Measurements from ENCODE around the gene KLHL42.

KLHL42 gene

DNA sequence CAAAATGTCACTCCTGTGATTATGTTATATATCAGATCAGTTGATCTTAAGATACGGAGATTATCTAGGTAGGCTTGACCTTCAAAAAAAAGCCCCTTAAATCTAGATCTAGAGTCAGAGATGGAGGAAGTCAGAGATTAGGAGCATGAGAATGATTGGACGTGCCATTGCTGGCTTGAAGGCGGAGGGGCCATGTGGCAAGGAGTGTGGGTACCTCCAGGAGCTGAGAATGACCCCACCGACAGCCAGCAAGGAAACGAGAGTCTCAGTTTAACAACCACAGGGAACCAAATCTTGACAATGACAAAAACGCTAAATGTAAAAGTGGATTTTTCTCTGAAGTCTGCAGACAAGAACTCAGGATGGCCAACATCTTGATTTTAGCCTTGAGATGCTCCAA is 32.5 kb downstream of the KLHL42 start:
- intact Hi-C loops (cut with DNase I): no loop called here

DNA sequence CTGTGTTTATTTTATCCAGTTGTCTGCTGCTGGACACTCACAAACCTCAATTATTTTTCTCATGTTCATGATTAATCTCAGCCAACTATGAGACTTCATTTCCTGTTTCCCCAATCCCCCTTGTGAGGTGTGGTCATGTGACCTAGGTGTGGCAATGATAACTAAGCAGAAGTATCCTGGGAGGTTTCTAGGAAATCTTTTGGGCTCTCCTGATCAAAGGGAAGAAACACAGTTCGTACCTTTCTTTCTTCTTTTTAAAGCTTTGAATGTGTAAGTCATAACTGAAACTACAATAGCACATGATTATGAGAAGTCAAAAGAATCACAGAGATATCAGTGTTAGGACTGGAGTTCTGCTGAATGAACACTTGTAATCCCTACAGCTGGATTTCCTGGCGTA is 34.4 kb downstream of the KLHL42 start:
- DNase-seq: no peak
- intact Hi-C loops (cut with DNase I): no loop called here

More for the DNA sequence above, 32.5 kb downstream of the KLHL42 start:
- no peak for DNase-seq

DNA sequence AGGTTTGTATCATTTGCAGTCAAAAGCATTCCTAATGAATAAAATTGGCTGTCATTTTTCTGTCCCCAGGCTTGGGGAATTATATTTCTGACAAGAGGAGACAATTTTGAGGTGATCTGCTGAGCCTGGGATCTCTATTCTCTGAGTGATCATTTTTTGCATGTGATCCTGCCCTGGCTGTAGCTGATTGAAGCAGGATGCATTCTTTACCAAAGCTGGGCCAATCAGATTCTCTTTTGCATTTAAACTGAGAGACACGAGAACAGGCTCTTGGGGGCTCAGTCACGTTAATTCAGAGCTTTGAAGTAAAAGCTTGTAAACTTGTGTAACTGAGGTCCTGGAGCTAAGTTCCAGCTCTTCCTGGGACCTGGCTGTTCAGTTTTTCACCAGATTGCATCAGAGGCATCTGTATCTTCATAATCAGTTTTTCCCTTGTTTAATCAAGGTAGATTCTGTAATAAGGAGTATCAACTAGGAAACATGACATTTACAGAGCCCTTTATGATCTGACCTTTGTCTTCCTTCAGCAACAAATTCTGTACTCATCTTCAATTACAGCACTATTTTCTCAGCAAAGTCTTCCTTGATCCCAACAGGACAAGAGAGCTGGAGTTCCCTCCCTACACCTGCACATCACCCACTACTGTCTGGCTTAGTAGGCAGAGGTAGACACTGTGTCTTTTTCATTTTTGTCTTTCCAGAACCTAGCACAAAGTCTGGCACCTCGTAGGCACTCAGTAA is 35.0 kb downstream of the KLHL42 start:
- DNase-seq: no peak
- intact Hi-C loops (cut with DNase I): no loop called here

DNA sequence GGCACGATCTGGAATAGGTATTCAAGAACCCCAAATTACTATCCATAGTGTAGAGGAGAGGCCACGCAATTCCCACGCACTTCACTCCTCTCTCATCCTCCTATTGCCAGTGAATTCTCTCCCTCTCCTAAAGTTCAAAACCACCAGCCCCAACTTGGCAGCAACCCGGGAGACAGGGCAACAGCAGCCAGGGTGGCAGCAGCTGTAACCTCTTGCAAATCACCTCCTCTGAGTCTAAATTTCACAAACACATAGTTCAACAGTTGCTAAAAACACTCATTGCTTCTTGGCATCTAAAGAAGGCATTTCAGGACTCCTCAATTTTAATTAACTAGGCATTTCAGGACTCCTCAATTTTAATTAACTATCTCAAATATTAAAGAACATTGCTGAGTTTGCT is 37.7 kb downstream of the KLHL42 start:
- intact Hi-C loops (cut with DNase I): no loop called here

DNA sequence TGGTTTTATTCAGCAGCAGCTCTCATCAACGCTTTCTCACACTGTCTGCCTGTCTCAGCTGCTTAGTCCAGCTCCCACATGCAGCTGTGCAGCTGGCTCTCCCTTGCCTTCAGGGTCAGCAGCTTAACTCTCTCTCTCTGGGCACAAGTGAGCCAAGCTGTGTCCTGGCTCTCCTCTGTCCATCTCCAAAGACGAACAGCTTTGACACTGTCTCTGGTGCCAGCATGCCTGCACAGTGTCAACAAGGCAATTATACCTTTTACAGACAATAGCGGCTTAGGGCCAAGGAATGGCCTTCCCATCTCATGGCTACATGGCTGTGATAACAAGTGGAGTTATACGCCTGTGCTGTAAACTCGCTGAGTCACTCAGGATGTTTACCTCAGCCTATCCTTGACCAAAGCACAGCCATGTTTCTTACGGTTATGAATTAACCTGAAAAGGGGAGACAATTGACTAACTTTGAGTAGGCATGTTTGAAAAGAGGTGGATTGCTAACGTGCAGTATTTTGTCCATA is 38.4 kb downstream of the KLHL42 start:
- intact Hi-C loops (cut with DNase I): no loop called here
- no peak for DNase-seq

More for the DNA sequence above, 37.7 kb downstream of the KLHL42 start:
- no peak for DNase-seq

DNA sequence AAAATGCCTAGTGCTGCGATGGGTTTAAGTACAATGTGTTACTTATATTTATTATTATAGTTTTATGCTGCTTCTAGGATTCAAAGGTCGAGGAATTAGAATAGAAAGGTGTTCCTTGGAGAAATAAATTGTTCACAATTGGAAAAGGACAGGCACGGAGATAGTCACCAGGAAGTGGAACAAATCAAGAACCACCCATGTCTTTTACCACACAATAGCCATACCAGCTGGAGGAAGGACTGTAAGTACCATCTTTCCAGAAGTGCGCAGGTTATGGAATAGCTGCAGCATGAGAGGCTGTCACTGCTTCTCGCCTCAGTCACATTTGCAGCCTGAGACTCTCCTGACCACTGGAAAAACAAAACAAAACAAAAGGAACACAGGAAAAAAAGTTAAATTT is 40.5 kb downstream of the KLHL42 start:
- no peak for DNase-seq
- intact Hi-C loops (cut with DNase I): no loop called here

DNA sequence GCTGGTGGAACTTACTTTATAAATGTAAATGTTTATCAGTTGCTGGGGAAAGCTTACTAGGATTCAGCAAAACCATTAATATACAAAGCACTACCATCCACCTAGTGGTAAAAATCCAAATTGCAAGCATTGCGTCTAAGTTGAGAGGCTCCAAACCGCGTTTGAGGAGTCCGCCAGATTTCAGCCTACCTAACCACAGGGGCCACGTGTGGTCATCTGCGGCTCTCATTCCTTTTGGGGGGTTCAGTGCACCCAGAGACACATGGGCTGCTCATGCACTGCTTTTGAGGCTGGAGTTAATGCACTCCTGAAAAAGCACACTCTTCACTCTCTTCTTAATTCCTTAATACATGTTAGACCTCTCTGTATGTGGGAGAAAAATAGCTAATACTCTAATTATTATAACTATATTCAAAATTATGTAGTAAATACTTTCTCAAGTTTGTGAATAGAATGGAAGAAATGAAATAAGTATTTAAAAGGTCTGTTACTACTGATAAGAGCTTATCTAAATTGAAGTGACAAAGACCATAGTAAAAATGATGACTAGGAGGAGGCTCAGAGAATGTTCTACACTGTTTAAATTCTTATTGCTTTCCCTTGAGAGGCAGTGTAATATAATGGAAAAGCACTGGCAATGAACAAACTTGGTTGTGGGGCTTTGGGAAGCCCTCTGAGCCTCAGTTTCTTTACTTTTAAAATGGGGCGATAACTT is 41.4 kb downstream of the KLHL42 start:
- intact Hi-C loops (cut with DNase I): loop anchor here (1.0 kb wide), 1 partner anchor 88 kb away; no protein-coding TSS in a partner anchor
- DNase-seq: peak in 1 of 10 donors; percentile 33

DNA sequence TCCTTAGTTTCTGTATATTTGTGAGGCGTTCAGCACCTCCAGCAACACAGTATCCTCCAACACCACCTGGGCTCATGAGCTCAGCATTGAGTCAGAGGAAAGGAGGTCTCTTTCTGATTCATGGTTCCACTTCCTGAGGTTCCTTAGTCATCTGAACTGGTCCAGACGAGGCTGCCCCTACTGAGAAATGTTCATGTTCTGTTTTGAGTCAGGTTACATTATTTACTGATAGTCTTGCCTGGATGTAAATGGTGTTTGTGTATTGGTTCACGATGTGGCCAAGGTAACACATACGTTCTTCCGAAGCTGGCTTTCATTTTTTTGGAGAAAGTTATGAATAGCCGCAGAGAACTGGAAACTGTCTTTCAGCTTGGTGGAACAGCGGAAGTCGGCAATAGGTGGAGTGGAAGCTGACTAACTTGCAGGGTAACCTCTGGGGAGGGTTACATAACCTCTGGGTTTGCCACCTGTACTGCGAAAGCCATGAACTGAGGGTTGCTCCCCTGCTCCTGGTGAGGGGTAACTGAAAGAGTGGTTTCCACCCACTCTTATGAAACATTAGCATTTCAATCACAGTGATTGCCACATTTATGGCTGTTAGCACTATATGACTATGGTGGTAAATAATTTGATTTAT is 42.2 kb downstream of the KLHL42 start:
- intact Hi-C loops (cut with DNase I): no loop called here
- no peak for DNase-seq

DNA sequence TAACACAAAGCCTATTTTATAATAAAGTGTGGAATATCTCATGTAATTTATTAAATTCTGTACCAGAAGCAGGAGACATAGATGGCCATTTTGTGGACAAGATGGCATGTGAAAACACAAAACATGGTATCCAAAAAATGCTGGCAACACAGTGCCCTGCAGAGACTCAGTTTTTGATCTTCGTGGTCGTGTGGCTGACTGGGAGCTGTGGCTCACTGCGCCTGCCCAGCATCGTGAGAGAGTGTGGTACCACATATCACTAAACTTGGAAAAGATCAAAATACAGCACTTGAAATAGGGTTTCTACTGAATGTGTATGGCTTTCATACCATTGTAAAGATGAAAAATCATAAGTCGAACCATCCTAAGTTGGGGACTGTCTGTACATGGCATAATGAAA is 43.0 kb downstream of the KLHL42 start:
- intact Hi-C loops (cut with DNase I): no loop called here
- no peak for DNase-seq

DNA sequence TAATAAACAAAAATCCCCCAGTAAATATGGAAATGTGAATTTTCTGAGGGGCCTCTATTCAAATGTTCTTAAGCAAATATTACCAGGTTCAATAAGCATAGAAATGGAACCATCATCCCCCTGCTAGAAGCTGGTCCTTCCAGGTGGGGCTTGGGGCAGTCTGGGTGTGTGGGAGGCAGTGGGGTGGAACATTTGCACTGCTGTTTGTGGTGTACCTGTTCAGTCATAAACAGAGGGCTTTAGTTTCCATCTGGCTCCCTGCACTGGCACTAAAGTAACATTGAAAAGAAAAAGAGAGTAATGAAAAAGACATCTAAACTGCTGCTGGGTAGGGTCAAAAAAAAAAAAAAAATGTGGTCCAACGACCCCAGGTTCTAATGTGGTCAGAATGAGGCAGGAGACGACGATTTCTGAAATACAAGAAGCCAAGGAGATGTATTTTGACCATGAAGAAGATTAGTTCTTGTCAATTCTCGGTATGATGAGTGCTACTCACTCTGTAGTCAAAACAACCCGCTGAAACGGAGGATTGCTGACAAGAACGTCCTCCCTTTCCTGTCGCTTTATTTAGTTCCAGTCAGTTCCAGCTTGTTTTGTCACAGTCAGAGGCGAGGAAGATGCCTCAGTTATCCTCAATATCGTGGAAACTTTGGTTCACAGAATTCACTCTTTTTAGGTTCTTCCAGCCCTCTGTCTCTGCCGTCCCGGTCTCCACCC is 44.3 kb downstream of the KLHL42 start:
- intact Hi-C loops (cut with DNase I): no loop called here
- DNase-seq: no peak

DNA sequence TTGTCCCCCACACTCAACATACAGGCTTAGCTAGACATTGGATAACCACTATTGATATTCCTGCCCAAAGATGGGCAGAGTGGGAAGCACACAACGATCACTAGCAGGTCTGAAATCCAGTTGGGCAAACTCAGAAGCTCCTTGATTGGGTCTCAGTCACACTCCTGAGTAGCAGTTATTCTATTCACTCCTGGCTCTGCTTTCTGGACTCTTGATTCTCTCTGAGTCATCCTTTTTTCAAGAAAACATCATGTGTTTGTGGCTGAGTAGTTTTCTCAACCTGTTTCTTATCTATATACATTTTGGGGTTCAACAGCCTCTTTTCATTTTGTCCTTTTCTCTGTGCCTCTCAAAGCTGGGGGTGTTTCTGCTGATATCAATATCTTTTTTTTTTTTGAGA is 46.0 kb downstream of the KLHL42 start:
- intact Hi-C loops (cut with DNase I): no loop called here
- DNase-seq: no peak

DNA sequence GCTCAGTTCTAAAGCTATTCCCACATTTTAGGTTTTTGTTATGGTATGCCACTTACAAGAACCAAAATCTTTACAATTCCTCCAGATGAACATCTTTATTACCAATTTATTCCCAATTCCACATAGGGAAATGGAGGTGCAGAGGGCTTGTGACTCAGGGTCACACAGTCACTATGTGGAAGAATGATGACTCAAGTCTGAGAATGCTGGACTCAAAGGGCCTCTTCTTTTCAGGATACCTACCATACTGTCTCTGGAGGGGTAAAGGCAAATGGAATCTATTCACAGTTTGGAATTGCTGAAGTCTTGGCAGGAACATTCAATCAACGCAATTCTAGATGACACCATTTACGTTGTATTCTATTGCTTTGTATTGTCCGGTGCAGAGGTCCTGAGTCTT is 48.2 kb downstream of the KLHL42 start:
- intact Hi-C loops (cut with DNase I): no loop called here

DNA sequence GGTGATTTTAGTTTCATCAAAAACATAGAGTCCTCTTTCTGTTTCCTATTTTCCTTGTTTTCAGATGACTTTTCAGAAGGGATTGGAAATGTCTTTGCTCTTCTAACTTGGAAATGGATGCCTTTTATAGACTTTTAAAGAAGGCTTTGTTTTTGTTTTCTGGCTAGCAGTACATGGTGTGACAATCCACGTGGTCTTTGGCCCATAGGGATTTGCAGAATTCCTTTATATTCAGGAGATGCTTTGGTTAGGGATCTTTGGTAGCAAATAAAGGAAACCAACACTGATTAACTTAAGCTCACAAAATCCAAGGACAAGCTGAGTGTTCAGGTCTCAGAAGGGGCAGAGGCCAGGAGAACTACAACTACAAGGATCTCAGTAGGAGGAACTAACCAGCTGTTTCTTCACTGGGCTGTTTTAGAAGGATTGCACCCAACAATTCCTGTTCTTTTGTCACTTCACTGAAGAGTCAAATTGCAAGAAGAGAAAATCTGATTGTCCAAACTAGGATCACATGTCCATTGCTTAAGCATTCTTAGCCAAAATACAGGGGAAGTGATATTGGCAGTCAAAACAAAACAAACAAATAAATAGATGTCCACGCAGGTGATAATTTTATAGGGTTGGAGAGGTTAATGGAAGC is 58.6 kb downstream of the KLHL42 start:
- intact Hi-C loops (cut with DNase I): no loop called here

More for the DNA sequence above, 48.2 kb downstream of the KLHL42 start:
- DNase-seq: no peak

DNA sequence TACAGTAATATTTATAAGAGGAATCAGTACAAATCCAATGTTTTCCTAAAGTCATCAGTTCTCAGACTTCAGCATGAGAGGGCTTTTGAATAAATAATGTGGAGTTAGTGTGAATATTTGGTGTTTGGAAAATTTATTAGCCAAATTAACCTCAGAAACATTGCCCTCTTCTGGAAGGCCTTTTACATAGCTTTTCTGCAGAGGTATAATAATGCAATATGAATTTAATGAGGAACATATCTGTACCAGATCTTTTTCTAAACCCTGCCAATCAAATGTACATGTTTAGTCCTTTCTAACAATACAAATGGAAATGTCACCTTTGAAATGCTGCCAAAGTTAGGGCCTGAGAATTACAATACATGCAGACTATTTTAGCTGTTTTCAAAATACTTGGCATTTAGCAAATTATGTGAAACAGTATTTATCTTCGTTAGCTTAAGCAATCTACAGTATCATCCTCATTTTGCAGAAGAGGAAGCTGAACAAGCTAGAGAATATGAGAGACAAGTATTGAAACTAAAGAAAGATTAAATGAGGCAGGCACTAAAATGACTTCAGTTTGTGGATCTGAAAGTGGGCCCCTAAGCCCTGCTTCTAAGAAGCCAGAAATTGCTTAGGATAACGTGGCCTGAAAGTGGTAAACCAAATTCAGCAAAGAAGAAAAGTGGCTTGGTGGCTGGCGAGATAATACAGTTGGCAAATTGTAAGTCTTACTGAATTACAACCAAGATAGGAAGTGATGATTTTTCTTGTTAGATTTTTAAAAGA is 60.4 kb downstream of the KLHL42 start:
- intact Hi-C loops (cut with DNase I): no loop called here
- DNase-seq: no peak

More for the DNA sequence above, 58.6 kb downstream of the KLHL42 start:
- no peak for DNase-seq

DNA sequence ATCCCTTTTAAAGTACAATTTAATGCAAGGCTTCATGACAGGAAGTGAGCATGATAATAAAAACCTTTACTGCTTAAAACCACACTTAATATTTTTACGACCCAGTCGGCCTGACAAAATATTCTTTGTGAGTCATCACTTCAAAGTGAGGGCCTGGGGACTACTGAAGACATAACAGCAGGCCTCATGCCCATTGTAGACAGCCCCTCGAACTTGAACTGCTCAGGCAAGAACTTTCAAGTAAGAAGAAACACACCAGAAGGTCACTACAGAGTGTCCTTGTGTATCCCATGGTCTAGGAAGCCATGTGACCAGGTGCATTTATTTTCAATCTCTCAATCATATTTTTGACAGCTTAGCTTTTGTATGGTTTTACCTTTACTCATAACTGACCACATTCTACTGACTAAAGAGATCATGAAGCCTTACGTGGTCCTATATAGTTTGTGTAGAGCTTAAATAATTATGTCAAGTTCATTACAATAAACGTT is 61.4 kb downstream of the KLHL42 start:
- intact Hi-C loops (cut with DNase I): no loop called here
- no peak for DNase-seq

DNA sequence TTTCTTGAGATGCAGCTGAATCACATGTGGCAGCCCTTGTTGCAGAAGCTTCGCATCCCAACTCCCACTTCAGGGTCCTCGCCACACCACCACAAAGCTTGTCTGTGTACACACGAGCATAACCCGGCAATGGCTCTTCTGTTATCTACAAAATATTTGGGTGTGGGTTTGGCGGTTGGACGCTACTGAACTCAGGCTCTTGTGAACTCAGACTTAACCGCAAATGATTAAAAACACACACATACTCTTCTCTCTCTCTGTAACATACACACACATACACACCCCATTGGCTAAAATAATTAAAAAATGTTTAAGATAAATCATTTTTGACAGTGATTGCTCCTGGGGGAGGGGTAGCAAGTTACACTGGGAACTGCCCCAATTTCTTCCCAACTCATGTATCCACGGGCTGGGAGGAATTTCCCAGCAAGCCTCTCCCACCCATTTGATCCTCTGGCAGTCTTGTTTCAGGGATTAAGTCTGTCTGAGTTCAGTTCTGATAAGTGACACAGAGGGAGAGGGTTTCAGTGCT is 63.7 kb downstream of the KLHL42 start:
- intact Hi-C loops (cut with DNase I): no loop called here
- no peak for DNase-seq

DNA sequence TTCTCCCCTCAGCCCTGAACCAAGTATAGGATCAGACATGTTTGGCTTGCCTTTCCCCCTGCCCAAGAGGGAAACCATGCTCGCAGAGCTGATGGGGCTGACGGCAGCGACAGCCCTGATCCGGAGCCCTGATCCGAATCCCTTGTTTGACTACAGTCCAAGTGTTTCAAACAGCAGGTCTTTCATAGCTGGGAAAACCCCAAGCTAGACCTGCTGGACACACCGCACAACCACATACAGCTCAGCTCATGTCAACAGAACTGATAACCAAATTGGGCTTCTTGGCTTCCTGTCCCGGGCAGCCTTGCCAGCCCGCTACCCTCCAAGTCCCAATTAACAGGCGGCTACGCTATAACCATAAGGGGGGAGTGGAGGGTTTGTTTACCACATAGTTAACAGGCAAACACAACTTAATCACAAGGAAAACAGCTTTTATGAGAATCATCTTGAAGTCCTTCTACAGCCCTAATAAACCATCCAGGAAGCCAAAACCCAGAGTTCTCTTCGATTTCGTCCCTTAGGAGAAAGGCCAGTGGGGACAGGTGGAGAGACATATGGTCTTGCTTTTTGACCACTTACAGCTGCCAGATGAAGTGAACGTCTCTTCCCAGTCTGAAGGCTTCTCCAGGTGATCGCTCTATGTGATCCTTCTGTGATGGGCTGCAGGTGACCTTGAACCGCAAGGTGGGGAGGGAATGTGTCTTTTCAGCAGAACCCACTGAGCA is 64.5 kb downstream of the KLHL42 start:
- DNase-seq: no peak
- intact Hi-C loops (cut with DNase I): no loop called here

DNA sequence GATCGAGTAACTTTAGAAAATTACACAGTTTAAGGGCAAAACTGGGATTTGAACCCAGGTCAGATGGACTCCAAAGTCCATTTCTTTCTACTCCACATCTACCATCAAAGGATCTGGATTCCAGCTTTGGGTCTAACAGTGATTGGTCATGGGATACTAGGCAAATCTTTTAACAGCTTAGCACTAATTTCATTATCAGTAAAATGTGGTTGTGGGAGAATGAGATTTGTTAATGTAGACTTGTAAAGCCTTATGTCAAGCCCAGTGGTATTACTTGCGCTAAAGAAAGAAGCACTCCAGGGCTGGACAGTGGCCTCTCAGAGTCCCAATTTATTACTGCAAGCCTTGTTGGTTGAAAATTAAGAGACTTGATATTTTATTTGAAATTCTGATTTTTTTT is 65.2 kb downstream of the KLHL42 start:
- intact Hi-C loops (cut with DNase I): no loop called here
- DNase-seq: no peak

All from posterior cingulate gyrus (tissue), 11 donors.